GM12892 (cell line): ENCODE results near the gene MYO16.

Experiments used
- DNase-seq: peaks from one replicate; pipeline ENCODE4 v3.0.0; 2011; ENCODE audit not compliant: insufficient read length
- FAIRE-seq: peaks from 2 replicates; lab custom pipeline; 2011; peaks lifted over from hg19 to GRCh38; lab: Jason Lieb, UNC
- POLR2A ChIP-seq: IDR thresholded peaks from 2 replicates; pipeline ENCODE4 v1.6.1; 2011; ENCODE audit warnings: low read depth, low read length, control low read depth
- POLR2AphosphoS5 ChIP-seq: IDR thresholded peaks from 2 replicates; pipeline ENCODE4 v1.6.1; 2011; ENCODE audit warnings: low read depth, low read length, control low read depth
- TAF1 ChIP-seq: IDR thresholded peaks from 2 replicates; pipeline ENCODE4 v1.6.1; 2011; ENCODE audit warnings: low read depth, mild to moderate bottlenecking, control low read depth, low read length, borderline replicate concordance

The MYO16 gene

GRCh38 chr13:108915634-108916512 is 286.5 kb downstream of the MYO16 start:
- TF ChIP-seq POLR2AphosphoS5 (no peak), TAF1 (no peak), POLR2A (no peak)
- DNase-seq (no peak), FAIRE-seq (peak; percentile 9)

GRCh38 chr13:108917581-108917980 is 288.2 kb downstream of the MYO16 start:
- DNase-seq (no peak), FAIRE-seq (no peak)
- TF ChIP-seq TAF1, result no peak
- no peak for TF ChIP-seq POLR2A
- TF ChIP-seq POLR2AphosphoS5, result no peak

GRCh38 chr13:108919036-108919907 is 289.9 kb downstream of the MYO16 start:
- TF ChIP-seq POLR2A, result no peak
- TF ChIP-seq POLR2AphosphoS5, result no peak
- TF ChIP-seq TAF1, result no peak
- FAIRE-seq (no peak), DNase-seq (no peak)

- TF ChIP-seq TAF1 (no peak), POLR2A (no peak), POLR2AphosphoS5 (no peak)
- FAIRE-seq, result no peak
- no peak for DNase-seq
Observed at GRCh38 chr13:108920137-108920536, 290.7 kb downstream of the MYO16 start.

GRCh38 chr13:108921238-108921637 is 291.8 kb downstream of the MYO16 start:
- TF ChIP-seq POLR2AphosphoS5 (no peak), POLR2A (no peak), TAF1 (no peak)
- DNase-seq (no peak), FAIRE-seq (no peak)

GRCh38 chr13:108922108-108922507 is 292.7 kb downstream of the MYO16 start:
- DNase-seq, result no peak
- TF ChIP-seq POLR2AphosphoS5 (no peak), TAF1 (no peak), POLR2A (no peak)
- FAIRE-seq, result no peak

GRCh38 chr13:108923386-108924047 is 294.1 kb downstream of the MYO16 start:
- TF ChIP-seq POLR2AphosphoS5, result no peak
- TF ChIP-seq TAF1, result no peak
- TF ChIP-seq POLR2A, result no peak
- FAIRE-seq (no peak), DNase-seq (no peak)

GRCh38 chr13:108924134-108924533 is 294.7 kb downstream of the MYO16 start:
- TF ChIP-seq POLR2AphosphoS5 (no peak), TAF1 (no peak), POLR2A (no peak)
- no peak for DNase-seq
- FAIRE-seq, result no peak

- FAIRE-seq (no peak), DNase-seq (no peak)
- TF ChIP-seq TAF1 (no peak), POLR2AphosphoS5 (no peak), POLR2A (no peak)
Observed at GRCh38 chr13:108924541-108924940, 295.1 kb downstream of the MYO16 start.

- FAIRE-seq (no peak), DNase-seq (no peak)
- no peak for TF ChIP-seq POLR2AphosphoS5
Observed at GRCh38 chr13:108925070-108925469, 295.7 kb downstream of the MYO16 start.

GRCh38 chr13:108926862-108927261 is 297.5 kb downstream of the MYO16 start:
- DNase-seq, result no peak
- FAIRE-seq, result no peak
- TF ChIP-seq TAF1 (no peak), POLR2AphosphoS5 (no peak), POLR2A (no peak)

GRCh38 chr13:108927615-108928014 is 298.2 kb downstream of the MYO16 start:
- FAIRE-seq (no peak), DNase-seq (no peak)
- TF ChIP-seq POLR2AphosphoS5, result no peak
- no peak for TF ChIP-seq TAF1
- TF ChIP-seq POLR2A, result no peak
